Measurements from ENCODE around the gene PIANP.

The PIANP gene

DNA sequence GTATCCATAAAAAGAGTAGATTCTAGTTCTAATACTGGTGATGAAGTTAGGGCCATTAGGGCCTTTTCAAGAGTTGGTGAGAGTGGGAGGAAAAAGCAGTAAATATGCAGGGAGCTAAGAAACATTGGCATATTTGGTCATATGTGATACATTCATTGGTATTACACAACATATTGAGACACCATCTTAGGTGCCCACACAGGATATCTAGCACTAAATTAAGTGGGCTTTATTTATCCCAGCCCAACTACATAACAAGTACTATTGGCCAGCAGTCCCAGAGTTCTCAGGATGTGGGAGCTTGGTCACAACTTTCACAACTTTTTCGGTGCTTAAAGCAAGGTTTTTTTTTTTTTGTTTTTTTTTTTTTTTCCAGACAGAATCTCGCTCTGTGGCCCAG, 35.7 kb downstream of the PIANP start:
- no peak for DNase-seq

DNA sequence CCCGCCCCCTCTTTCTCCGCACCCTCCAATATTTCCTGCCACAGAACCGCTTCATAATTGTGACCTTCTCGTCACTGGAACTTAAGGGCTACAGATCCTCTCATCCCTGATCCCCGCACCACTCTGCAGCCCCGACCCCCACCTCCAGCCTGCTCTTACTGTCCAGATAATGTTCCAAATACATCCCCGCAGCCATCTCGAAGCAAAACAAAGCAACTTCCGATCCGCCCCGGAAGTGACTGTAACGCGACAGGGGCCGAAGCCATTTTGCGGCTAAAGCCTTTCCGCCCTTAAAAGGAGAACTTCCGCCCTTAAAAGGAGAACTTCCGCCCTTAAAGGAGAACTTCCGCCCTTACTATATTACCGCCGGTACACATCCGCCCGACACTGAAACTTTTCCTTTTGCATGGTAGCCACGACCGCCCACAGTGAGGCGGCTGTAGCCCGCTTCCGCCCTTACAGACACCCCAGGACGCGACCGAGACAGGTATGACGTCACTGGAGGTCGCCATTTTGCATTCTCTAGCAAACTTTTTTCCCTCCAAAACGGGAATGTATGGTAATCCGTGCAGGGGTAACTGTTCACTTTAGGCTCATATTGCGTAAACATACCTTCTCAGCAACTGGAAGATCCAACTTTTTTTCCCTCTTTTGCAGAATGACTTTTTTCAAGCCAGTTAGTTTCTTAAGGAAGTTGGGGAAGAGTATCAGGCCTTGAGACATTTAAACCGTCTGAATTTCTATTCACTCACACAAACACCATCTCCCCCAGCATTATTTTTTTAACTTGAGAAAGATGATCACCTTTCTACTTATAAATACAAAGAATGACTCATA, 37.5 kb downstream of the PIANP start, which contains the start of gene ING4:
ING4 (minus strand) TSS at position 214 of the 837 bp plus-strand sequence; CDS start at position 196, 18 bp downstream.
- peak; percentile 93 for DNase-seq

DNA sequence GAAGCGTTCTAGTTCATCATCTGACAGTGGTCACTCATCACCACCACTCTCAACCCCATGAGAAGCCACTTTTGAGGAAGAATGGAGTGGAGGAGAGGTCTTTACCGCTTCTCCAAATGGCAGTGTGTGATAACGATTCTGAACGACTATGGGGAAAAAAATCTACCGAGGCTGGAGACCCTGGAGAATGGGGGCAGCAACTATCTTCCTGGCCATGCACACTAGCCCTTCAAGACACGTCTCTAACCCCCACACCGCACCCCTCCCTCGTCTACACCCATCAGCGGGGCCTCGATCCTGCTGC, 38.1 kb downstream of the PIANP start:
- no peak for DNase-seq

DNA sequence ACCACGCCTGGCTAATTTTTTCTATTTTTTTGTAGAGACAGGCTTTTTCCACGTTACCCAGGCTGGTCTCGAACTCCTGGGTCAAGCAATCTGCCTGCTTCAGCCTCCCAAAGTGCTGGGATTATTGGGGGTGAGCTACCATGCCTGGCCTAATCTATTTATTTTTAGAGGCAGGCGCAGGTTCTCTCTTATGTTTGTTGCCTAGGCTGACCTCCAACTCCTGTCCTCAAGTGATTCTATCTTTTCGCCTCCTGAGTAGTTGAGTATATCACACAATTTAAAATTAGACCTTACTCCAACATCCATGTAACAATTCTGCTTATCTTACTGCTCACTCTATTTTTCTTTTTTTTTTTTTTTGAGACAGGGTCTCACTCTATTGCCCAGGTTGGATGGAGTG, 46.6 kb downstream of the PIANP start:
- no peak for DNase-seq

DNA sequence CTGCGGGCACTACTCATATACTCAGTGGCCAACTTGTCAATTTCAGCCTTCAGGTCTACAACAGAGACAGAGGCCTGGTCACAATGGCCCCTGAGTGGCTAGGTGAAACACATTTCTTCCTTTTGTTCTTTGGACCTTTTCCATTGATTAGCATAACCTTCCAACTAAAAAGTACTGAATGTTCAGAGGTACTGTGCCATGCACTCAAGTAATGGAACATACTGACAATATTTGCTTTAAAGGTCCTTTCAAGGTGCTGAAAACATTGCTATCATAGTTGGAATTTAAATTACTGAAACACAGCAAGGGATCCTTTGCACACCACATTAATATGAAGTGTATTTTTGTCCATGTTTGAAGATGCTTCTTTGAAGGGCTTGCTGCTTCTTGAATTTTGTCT, 47.3 kb downstream of the PIANP start:
- no peak for DNase-seq

DNA sequence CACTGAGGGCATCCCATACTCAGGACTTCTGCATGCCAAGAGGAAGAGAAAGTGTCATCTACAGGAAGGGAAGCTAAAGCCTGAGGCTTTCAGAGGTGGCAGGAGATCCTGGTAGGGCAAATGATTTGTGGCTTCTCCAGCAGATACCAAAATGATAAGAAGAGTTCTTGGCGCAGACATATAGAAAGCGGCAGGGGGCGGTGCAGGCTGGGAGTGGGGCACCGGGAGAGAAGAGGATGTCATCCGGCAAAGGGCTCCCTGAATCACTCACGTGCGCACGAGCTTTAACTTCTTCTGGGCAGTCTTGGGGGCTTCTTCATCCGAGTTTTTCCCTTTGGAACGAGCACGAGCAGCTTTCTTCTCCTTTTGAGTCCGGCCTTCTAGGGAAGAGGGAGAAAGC, 48.2 kb downstream of the PIANP start:
- DNase-seq: no peak

DNA sequence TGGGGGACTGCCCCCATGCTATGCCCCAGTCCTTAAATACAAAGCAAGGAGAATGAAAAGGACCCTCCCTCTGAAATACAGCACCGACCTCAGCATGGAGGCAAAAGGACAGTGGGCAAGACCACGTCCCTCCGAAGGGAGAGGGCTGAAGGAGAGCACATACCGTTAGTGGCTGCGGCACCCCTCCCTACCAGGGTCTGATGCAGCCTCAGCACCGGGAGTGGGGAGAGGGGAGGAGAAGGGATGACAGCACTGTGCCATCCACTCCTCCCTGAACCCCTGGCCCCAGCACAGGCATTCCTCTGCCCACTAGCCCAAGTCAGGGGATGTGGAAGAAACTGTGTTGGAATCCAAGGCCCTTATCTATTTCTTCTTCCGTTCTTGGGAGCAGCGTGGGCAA, 49.8 kb downstream of the PIANP start:
- DNase-seq: no peak

DNA sequence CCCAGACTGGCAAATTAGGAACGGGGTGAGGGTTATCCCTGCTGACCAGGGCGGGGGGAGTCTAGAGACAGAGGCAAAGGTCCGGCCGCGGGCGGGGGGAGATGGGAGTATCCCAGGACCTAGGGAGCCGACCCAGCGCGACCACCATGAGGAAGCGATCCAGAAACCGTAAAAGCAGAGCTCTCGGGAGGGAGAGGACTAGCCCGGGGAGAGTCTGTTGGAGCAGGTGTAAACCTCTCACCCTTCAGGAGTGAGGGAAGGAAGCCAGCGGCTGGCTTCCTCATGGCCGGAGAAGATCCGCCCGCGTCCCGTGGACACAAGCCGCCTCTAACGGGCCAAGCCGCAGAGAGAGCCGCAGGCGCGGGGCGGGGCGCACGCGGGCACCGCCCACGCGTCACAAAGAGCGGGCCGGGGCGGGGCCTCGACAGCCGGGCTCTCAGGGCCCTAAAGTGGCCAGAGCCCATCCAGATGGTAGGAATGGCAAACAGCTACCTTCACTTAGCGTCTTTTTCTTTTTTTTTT, 53.5 kb downstream of the PIANP start, which contains the start of gene ACRBP:
ACRBP (minus strand) TSS at position 350 of the 522 bp plus-strand sequence; CDS start at position 284, 66 bp downstream.
- DNase-seq: no peak

DNA sequence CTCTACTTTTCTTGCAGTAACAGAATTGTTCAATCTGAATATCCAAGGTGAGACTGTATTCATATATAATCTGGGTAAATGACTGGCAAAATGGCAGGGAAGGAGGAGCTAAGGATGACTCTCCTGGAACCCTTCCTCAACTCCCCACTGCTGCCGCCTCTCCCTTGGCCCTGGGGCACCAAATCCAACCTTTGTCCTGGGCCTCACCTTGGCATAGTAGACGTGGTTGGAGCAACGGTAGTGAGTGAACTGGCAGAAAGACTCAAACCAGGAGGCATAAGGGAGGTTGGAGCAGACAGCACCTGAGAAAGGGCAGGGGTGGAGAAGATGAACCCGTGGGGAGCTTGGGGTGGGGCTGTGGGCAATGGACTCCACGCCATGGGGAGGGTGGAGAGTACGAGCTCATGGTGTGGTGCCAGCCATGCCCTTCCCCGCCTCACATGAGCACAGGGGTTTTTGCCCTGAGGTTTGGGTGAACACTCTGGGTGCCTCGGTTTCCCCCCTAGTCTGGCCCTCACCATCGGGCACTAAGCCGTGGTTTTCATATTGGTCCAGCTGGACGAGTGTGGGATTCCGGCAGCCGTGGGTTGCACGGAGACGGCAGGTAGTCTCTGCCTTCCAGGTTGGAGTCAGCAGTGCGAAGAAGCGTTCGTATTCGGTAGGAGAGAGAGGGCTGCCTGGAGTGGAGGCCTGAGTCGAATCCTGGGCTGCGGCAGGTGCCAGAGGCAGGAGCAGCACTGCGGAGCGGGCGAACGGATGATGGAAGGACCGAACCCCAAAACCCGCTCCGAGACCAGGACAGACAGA, 54.1 kb downstream of the PIANP start:
- DNase-seq: no peak

DNA sequence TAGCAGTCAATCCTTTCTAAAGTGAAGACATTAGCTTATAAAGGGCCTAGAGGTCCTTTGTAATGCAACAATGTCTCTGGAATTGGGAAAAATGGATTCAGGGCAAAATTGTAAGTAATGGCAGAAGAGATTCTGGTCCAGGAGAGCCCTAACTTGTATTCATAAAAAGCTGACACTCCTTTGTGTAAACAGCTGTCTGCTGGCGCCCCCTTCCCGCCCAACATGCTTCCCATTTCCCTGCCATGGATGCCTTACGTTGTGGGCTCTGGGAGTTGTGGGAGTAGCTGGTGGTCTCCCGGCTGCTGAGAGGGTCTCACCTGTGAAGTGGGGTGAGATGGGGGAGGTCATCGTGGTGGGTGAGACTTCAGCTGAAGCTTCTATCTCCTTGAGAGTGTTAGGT, 55.7 kb downstream of the PIANP start:
- DNase-seq: no peak

DNA sequence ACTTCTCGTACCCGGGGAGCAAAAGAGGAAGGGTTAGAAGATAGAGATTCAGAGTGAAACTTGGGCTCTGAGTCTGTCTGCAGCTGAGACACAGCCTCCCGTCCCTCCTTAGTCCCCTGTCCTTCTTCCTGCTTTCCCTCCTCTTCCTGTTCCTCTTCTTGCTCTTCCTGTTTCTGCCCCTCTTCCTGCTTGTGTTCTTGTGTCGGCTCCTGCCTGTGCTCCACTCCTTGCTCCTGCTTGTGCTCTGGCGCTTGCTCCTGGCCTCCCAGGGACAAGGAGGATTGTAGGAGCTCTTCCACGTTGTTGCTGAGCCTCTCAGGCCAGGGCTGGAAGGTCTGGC, 56.4 kb downstream of the PIANP start:
- no peak for DNase-seq

Data from activated CD8-positive, alpha-beta memory T cell treated with anti-CD3 and anti-CD28 coated beads, Interleukin-2, amount 50 U/mL, for 48 hours (primary cell).